Measurements from ENCODE around the gene HRC.
"Not testable (repeated sequence)": the region's sequence is repeated elsewhere in the genome, so short reads cannot be mapped to it uniquely, and the experiment has no call there.

Gene HRC, protein sequence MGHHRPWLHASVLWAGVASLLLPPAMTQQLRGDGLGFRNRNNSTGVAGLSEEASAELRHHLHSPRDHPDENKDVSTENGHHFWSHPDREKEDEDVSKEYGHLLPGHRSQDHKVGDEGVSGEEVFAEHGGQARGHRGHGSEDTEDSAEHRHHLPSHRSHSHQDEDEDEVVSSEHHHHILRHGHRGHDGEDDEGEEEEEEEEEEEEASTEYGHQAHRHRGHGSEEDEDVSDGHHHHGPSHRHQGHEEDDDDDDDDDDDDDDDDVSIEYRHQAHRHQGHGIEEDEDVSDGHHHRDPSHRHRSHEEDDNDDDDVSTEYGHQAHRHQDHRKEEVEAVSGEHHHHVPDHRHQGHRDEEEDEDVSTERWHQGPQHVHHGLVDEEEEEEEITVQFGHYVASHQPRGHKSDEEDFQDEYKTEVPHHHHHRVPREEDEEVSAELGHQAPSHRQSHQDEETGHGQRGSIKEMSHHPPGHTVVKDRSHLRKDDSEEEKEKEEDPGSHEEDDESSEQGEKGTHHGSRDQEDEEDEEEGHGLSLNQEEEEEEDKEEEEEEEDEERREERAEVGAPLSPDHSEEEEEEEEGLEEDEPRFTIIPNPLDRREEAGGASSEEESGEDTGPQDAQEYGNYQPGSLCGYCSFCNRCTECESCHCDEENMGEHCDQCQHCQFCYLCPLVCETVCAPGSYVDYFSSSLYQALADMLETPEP

DNA sequence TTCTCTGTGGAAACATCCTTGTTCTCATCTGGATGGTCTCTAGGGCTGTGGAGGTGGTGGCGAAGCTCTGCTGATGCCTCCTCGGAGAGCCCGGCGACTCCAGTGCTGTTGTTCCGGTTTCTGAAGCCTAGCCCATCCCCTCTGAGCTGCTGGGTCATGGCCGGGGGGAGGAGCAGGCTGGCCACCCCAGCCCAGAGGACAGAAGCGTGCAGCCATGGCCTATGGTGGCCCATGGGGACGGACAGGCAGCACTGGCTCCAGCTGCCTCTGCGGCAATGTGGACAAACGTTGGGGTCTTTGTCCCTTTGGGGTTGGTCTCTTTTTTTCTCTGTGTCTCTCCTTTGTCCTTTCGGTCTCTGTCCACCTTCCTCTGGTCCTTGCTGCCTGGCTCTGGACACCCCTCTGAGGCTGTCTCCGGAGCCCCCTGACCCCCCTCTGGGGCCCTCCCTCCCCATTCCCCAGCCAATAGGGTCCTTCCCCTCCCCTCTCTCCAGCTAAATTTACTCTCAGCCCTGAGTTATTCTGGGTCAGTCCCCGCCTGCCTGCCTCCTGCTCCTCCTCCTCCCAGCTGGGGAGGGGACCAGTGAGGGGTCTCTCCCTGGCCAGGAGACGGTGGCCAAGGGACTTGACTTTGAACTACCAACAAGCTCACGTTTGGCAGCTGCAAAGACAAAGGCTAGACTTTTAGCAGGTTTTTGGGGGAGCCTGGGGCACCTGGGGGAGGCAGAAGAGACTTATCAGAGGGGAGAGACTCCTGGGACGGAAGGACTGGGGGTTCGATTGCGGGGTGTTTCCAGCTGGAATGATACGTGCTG lies at the start of gene HRC:
HRC (minus strand) TSS at position 392 of the 815 bp plus-strand sequence; CDS start at position 233, 159 bp downstream.
- DNase-seq (ENCODE audit: low read depth, low spot score): no peak

DNA sequence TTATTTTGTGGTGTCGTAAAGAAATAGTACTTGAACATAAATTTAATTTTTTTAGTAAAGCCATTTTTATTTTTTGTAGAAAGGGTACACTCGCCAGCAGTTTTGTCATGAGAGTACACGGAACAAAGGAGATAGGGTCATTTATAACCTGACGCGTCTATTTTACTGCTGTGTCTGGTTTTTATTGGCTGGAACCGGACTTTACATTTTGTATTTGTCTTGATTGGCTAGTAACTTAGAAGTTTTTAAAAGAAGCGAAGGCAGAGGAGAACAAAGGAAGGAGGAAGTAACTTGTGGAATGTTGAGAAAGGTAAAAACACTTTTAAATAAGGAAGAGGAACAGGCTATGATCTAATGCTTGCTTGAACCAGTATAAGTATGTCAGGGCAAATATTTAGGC lies 45.8 kb upstream of the HRC start:
- no peak for DNase-seq (ENCODE audit: low read depth, low spot score)

DNA sequence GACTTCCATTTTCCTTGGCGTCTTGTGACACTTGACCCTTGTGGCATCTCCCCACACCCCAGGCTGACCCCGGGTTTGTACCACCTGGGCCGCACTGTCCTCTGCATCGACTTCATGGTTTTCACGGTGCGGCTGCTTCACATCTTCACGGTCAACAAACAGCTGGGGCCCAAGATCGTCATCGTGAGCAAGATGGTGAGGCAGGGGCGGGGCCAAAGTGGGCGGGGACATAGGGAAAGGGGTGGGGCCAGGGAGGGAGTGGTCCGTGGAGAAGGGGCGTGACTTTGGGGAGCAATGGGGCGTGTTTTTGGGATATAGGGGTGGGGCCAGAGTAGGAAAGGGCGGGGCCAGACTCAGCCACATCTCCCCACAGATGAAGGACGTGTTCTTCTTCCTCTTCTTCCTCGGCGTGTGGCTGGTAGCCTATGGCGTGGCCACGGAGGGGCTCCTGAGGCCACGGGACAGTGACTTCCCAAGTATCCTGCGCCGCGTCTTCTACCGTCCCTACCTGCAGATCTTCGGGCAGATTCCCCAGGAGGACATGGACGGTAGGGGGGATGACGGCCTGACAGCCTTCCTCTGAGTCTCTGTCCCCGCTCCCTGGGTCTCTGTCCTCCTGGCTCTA lies 45.2 kb upstream of the HRC start:
- DNase-seq (ENCODE audit: low read depth, low spot score): no peak

DNA sequence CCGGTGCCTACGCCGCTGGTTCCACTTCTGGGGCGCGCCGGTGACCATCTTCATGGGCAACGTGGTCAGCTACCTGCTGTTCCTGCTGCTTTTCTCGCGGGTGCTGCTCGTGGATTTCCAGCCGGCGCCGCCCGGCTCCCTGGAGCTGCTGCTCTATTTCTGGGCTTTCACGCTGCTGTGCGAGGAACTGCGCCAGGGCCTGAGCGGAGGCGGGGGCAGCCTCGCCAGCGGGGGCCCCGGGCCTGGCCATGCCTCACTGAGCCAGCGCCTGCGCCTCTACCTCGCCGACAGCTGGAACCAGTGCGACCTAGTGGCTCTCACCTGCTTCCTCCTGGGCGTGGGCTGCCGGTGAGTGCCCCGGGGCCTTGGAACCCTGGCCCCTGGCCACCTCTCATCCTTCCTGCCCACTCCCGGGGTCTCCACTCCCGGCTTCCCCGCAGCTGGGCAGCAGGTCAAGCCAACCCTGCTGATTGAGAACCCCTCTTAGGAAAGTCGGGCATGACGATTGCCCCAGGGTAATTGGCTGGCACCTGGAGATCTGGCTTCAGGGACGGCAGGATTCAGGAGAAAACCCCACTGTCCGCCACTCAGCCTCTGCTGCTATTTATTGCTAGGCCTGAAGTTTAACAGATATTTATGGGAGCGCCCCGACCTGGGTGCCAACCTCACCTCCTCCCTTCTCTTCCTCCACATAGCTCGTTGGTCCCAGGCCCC lies 41.5 kb upstream of the HRC start:
- no peak for DNase-seq (ENCODE audit: low read depth, low spot score)

DNA sequence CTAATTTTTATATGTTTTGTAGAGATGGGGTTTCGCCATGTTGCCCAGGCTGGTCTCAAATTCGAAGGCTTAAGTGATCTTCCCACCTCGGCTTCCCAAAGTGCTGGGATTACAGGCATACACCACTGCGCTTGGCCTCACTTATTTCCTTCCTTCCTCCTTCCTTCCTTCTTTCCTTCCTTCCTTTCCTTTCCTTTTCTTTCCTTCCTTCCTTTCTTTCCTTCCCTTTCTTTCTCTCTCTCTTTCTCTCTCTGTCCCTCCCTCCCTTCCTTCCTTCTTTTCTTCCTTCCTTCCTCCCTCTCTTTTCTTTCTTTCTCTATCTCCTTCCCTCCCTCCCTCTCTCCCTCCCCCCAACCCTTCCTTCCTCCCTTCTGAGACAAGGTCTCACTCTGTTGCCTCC lies 39.2 kb upstream of the HRC start:
- no peak for DNase-seq (ENCODE audit: low read depth, low spot score)

DNA sequence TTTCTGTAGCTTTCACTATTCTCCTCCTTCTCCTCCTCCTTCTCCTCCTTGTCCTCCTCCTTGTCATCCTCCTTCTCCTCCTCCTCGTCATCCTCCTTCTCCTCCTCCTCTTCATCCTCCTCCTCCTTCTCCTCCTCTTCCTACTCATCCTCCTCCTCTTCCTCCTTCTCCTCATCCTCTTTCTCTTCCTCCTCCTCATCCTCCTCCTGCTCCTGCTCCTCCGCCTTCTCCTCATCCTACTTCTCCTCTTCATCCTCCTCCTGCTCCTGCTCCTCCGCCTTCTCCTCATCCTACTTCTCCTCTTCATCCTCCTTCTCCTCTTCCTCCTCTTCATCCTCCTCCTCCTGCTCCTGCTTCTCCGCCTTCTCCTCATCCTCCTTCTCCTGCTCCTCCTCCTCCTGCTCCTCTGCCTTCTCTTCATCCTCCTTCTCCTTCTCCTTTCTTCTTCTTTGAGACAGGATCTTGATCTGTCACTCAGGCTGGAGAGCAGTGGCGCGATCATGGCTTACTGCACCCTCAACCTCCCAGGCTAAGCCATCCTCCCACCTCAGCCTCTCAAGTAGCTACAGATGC lies 38.7 kb upstream of the HRC start:
- no peak for DNase-seq (ENCODE audit: low read depth, low spot score)

GRCh38 chr19:49190781-49191180 lies 35.6 kb upstream of the HRC start:
- DNase-seq (ENCODE audit: low read depth, low spot score): no peak

DNA sequence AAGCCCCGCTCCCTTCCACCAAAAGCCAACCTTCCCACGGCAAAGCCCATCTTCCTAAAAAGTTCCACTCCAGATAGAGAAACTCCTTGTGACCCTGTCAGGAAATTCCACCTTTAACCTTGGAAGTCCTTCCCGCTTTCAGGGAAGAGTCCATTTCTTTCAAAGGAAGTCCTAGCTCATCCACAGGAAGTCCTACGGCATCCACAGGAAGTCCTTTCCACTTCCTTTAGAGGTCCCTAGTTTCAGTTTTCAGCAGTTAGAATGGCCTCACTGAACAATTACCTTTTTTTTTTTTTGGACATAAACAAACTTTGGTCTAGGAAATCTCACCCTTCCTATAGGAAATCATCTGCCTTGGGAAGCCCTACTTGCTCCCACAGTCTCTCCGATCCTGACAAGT lies 34.1 kb upstream of the HRC start:
- DNase-seq (ENCODE audit: low read depth, low spot score): no peak

DNA sequence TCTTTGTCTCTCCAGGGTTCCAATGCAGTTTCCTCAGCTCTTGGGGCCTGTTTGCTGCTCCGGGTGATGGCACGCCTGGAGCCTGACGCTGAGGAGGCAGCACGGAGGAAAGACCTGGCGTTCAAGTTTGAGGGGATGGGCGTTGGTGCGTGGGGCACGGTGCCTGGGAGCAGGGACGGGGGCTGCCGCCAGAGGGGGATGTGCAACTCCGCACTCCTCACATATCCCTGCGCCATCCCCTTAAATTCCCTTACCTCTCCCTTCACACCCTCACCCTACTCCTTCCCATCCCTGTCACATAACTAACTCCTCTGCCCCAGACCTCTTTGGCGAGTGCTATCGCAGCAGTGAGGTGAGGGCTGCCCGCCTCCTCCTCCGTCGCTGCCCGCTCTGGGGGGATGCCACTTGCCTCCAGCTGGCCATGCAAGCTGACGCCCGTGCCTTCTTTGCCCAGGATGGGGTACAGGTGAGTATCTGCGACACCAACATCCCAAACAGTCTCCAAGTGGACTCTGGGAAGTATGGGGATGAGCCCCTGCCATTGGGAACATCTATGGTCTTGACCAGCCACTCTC lies 33.5 kb upstream of the HRC start:
- DNase-seq (ENCODE audit: low read depth, low spot score): no peak

GRCh38 chr19:49186108-49186507 lies 30.9 kb upstream of the HRC start:
- no peak for DNase-seq (ENCODE audit: low read depth, low spot score)

DNA sequence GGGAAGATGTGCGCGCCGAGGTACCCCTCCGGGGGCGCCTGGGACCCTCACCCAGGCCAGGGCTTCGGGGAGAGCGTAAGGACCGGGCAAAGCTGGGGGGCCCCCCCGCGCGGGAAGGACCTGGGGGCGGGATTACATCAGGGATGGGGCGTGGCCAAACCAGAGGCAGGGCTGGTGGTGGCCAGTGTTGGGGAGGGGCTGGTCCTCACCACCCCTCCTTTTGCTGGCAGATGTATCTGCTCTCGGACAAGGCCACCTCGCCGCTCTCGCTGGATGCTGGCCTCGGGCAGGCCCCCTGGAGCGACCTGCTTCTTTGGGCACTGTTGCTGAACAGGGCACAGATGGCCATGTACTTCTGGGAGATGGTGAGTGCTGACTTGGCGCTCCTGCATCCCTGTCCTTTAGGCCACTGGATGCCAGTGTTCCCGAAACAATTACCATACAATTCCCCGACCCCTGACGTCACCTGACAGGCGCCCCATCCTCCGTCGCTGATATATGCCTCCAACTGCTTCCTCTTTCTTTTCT lies 27.7 kb upstream of the HRC start:
- DNase-seq (ENCODE audit: low read depth, low spot score): no peak

DNA sequence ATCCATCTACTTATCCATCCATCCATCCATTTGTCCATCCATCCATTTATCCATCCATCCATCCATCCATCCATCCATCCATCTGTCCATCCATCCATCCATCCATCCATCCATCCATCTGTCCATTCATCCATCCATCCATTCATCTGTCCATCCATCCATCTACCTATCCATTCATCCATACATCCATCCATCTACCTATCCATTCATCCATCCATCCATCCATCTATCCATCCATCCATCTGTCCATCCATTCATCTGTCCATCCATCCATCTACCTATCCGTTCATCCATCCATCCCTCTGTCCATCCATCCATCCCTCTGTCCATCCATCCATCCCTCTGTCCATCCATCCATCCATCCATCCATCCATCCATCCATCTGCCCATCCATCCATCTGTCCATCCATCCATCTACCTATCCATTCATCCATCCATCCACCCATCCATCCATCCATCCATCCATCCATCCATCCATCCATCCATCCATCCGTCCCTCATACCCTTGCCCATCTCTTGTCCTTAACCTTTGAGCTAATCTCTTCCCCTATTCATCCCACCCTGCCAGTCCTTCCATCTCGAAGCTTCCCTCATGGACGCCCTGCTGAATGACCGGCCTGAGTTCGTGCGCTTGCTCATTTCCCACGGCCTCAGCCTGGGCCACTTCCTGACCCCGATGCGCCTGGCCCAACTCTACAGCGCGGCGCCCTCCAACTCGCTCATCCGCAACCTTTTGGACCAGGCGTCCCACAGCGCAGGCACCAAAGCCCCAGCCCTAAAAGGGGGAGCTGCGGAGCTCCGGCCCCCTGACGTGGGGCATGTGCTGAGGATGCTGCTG lies 27.0 kb upstream of the HRC start:
- DNase-seq (ENCODE audit: low read depth, low spot score): not testable (repeated sequence)

DNA sequence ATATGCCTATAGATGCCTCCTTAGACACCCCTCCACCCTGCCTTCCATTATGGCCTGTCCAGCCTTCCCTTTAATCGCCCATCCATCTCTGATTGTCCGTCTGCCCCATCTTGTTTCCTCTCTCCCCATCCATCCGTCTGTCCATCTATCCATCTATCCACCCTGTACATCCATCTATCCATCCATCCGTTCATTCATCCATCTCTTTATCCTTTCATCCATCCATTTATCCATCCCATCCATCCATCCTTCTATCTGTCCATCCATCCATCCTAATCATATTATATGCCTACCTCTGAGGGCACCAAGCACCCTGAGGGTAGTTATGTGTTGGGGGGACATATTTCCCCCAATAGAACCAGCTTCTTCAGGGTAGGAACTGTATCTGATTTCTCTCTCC lies 25.5 kb upstream of the HRC start:
- DNase-seq (ENCODE audit: low read depth, low spot score): no peak

DNA sequence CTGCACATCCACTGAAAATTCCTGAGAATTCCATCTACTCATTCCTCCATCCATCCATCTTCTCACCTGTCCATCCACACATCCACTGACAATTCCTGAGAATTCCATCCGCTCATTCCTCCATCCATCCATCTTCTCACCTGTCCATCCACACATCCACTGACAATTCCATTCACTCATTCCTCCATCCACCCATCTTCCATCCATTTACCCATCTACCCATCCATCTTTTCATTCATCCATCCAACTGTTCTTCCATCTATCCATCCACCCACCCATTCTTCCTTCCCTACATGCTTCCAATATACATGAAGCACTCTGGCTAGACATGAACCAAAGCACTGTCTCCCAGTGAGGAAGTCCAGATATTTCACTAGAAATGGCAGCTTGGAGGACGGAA lies 18.0 kb upstream of the HRC start:
- DNase-seq (ENCODE audit: low read depth, low spot score): no peak

DNA sequence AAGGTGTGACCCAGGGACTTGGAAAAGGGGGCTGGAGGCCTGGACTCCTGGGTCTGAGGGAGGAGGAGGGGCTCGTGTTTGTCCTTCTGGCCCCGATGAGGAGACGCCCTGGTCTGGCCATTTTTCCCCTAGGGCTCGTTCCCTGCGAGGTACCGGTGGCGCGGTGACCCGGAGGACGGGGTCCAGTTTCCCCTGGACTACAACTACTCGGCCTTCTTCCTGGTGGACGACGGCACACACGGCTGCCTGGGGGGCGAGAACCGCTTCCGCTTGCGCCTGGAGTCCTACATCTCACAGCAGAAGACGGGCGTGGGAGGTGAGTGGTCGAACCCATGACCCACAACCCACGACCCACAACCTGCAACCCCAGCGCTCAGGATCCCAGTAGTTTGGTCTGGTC lies 13.2 kb upstream of the HRC start:
- DNase-seq (ENCODE audit: low read depth, low spot score): no peak

DNA sequence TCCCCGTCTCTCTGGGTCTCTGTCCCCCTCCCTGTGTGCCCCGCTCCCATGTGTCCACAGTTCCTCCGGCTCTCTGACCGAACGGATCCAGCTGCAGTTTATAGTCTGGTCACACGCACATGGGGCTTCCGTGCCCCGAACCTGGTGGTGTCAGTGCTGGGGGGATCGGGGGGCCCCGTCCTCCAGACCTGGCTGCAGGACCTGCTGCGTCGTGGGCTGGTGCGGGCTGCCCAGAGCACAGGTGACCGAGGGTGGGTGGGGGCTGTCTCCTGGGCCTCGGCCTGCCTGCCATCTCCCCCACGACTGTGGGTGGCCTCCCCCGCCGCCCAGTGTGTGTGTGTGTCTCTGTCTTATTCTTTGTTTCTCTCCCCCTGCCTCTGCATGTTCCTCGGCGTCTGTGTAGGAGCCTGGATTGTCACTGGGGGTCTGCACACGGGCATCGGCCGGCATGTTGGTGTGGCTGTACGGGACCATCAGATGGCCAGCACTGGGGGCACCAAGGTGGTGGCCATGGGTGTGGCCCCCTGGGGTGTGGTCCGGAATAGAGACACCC lies 12.7 kb upstream of the HRC start:
- DNase-seq (ENCODE audit: low read depth, low spot score): no peak

DNA sequence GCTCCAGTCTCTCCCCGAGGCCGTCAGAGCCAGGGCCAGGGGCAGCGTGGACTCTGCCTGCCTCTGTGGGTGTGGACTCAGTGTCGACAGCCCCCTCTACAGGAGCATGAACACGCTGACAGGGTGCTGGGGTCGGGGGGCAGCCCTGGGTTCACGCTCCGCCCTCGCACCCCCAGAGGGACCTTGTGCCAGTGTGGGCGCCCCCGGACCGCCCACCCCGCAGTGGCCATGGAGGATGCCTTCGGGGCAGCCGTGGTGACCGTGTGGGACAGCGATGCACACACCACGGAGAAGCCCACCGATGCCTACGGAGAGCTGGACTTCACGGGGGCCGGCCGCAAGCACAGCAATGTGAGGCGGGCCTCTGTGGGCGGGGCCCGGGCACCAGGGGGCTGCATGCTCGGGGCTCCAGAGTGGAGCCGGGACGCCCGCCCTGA lies 10.7 kb upstream of the HRC start:
- no peak for DNase-seq (ENCODE audit: low read depth, low spot score)

DNA sequence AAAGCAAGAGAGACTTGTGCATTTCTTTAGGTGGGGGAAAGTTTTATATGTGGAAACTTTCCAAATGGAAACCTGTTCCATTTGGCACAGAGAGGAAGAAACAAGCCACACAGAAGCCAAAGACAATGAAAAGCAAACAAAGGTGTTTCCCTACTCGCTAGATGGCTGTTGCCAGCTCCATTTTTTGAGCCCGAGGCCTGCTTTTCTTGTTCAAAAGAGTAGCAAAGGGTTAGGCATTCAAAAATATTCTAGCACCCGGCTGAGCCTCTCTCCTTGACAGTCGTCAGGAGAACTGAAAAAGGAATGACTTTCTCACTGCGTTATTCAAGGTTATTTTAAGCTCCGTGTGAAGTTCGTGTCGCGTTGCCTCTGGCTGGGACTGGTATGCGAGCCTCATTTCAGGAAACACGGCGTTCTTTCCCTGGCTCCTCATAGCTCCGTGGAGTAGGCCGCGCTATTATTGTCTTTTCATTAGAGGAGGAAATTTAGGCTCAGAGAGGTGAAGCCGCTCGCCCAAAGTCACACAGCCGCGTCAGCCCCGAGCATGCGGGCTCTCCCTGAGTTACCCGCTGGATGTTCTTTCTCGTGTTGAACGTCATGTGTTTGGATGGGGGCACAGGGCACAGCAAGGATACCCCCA lies 10.0 kb upstream of the HRC start:
- no peak for DNase-seq (ENCODE audit: low read depth, low spot score)

DNA sequence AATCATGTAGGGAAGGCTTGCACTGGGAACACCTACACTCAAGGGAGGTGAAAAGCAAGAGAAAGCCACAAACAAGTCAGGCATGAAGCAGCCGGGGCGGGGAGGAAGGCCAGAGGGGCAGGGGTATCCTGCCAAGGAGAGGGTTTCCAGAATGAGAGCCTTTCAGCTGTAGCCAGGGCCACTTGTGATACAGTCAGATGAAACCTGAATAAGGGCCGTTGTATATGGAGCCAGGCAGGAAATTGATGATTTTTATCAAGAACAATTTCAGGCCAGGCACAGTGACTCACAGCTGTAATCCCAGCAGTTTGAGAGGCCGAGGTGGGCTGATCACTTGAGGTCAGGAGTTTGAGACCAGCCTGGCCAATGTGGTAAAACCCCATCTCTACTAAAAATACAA lies 6.8 kb upstream of the HRC start:
- no peak for DNase-seq (ENCODE audit: low read depth, low spot score)

Data from activated CD4-positive, CD25-positive, alpha-beta regulatory T cell treated with anti-CD3 and anti-CD28 coated beads, Interleukin-2, amount 50 U/mL, for 16 hours (primary cell).